GM06990 (cell line): ENCODE measurements around the gene ACP4.
"Not testable (repeated sequence)": the region's sequence is repeated elsewhere in the genome, so short reads cannot be mapped to it uniquely, and the experiment has no call there.

Source experiments
- DNase-seq: peaks from one replicate; pipeline ENCODE4 v3.0.0-alpha.2; 2011; ENCODE audit not compliant: insufficient read length; ENCODE audit errors: extremely low read depth
- H3K27me3 ChIP-seq: replicated peaks from 2 replicates; pipeline ENCODE4 v1.6.0; 2011; ENCODE audit warnings: low read length; ENCODE audit not compliant: control insufficient read depth, insufficient read depth
- H3K36me3 ChIP-seq: 2 replicates; pipeline ENCODE4 v1.5.1; 2011; ENCODE audit warnings: low read length; ENCODE audit not compliant: control insufficient read depth, insufficient read depth
- H3K4me3 ChIP-seq: replicated peaks from 2 replicates; pipeline ENCODE4 v1.5.1; 2011; ENCODE audit warnings: low read depth, mild to moderate bottlenecking, control low read depth, low read length
- TF ChIP-seq, protein P1 (sequence below): IDR thresholded peaks from 2 replicates; pipeline ENCODE4 v1.5.1; 2011; ENCODE audit warnings: low read length, control low read depth, mild to moderate bottlenecking, inconsistent platforms; ENCODE audit not compliant: insufficient read depth, poor library complexity, severe bottlenecking

The ACP4 gene

GRCh38 chr19:50768277-50768676 is 21.9 kb upstream of the ACP4 start:
- Histone ChIP-seq H3K27me3 (no peaks in the 10 kb centered on the region; the same call in 1 of the 2 replicates), H3K36me3 (no peaks in the 10 kb centered on the region), H3K4me3 (no peak overlapping the region)
- TF ChIP-seq, protein P1, sequence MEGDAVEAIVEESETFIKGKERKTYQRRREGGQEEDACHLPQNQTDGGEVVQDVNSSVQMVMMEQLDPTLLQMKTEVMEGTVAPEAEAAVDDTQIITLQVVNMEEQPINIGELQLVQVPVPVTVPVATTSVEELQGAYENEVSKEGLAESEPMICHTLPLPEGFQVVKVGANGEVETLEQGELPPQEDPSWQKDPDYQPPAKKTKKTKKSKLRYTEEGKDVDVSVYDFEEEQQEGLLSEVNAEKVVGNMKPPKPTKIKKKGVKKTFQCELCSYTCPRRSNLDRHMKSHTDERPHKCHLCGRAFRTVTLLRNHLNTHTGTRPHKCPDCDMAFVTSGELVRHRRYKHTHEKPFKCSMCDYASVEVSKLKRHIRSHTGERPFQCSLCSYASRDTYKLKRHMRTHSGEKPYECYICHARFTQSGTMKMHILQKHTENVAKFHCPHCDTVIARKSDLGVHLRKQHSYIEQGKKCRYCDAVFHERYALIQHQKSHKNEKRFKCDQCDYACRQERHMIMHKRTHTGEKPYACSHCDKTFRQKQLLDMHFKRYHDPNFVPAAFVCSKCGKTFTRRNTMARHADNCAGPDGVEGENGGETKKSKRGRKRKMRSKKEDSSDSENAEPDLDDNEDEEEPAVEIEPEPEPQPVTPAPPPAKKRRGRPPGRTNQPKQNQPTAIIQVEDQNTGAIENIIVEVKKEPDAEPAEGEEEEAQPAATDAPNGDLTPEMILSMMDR: no peak
- DNase-seq: no peak

DNA sequence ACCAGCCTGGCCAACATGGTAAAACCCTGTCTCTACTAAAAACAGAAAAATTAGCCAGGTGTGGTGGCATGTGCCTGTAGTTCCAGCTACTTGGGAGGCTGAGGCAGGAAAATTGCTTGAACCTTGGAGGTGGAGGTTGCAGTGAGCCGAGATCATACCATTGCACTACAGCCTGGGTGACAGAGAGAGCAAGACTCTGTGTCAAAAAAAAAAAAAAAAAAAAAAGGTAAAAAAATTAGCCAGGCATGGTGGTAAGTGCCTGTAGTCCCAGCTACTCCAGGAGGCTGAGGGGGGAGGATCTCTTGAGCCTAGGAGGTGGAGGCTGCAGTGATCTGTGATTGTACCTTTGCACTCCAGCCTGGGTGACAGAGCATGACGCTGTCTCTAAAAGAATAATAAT is 20.1 kb upstream of the ACP4 start, which contains the start of gene GPR32:
GPR32 (plus strand) TSS at position 301 of the 400 bp plus-strand sequence. CDS start 137 bp downstream, outside the sequence.
- H3K27me3 ChIP-seq, H3K36me3 ChIP-seq, H3K4me3 ChIP-seq, DNase-seq: not testable (repeated sequence)

DNA sequence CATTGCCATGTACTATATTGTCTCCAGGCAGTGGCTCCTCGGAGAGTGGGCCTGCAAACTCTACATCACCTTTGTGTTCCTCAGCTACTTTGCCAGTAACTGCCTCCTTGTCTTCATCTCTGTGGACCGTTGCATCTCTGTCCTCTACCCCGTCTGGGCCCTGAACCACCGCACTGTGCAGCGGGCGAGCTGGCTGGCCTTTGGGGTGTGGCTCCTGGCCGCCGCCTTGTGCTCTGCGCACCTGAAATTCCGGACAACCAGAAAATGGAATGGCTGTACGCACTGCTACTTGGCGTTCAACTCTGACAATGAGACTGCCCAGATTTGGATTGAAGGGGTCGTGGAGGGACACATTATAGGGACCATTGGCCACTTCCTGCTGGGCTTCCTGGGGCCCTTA is 19.3 kb upstream of the ACP4 start:
- Histone ChIP-seq H3K36me3 (no peaks in the 10 kb centered on the region), H3K27me3 (no peaks in the 10 kb centered on the region), H3K4me3 (no peak overlapping the region)
- TF ChIP-seq, protein P1: no peak
- DNase-seq: no peak

- Histone ChIP-seq H3K27me3 (no peaks in the 10 kb centered on the region), H3K4me3 (no peak overlapping the region), H3K36me3 (no peaks in the 10 kb centered on the region)
- TF ChIP-seq, protein P1: no peak
- DNase-seq: no peak
Measured at GRCh38 chr19:50772476-50772875, 17.7 kb upstream of the ACP4 start.

DNA sequence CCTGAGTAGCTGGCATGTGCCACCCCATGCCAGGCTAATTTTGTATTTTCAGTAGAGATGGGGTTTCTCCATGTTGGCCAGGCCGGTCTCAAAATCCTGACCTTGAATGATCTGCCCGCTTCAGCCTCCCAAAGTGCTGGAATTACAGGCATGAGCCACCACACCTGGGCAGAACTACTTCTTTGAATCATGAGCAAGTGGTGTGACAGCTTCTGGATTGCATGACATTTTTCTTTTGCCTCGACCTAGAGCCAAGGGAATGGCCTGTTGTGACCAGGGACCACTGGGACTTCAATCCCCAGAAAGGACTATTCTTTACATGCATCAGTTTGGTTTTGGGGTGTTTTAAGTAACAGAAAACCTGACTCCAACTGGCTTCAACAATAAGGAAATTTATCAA is 17.3 kb upstream of the ACP4 start:
- not testable (repeated sequence) for DNase-seq, H3K4me3 ChIP-seq, H3K27me3 ChIP-seq, H3K36me3 ChIP-seq

DNA sequence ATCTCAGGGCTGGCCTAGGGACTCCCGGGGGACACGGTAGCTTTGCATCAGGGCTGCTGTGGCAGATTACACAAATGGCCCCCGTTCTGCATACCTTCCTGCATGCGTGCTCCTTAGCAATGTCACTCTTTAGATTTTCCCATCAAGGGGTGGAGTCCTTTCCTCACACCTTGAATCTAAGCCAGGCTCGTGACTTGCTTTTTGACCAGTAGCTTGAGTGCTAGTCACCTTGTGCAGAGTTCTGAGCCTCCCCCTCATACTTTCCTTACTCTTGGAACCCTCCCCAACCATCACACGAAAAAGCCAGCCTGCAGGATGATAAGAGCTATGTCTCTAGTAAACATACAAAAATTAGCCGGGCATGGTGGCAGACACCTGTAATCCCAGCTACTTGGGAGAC is 16.8 kb upstream of the ACP4 start:
- H3K36me3 ChIP-seq, H3K4me3 ChIP-seq, DNase-seq, H3K27me3 ChIP-seq: not testable (repeated sequence)

DNA sequence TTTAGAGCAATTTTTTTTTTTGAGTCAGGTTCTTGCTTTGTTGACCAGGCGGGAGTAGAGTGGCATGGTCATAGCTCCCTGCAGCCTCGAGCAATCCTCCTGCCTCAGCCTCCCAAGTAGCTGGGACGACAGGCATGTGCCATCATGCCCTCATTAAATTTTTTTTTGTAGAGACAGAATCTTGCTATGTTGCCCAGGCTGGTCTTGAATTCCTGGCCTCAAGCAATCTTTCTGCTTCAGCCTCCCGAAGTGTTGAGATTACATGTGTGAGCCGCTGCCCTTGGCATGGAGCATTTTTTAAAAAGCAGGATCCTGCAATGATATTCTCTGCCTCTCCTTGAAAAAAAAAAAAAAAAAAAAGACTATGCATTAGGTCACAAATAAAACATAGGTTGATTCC is 14.1 kb upstream of the ACP4 start:
- H3K4me3 ChIP-seq: no peak overlapping the region
- DNase-seq: no peak
- no peaks in the 10 kb centered on the region for H3K36me3 ChIP-seq
- TF ChIP-seq, protein P1: no peak
- no peaks in the 10 kb centered on the region; the same call in 1 of the 2 replicates for H3K27me3 ChIP-seq
